ENCODE measurements around the gene CNGA3.

Gene CNGA3

DNA sequence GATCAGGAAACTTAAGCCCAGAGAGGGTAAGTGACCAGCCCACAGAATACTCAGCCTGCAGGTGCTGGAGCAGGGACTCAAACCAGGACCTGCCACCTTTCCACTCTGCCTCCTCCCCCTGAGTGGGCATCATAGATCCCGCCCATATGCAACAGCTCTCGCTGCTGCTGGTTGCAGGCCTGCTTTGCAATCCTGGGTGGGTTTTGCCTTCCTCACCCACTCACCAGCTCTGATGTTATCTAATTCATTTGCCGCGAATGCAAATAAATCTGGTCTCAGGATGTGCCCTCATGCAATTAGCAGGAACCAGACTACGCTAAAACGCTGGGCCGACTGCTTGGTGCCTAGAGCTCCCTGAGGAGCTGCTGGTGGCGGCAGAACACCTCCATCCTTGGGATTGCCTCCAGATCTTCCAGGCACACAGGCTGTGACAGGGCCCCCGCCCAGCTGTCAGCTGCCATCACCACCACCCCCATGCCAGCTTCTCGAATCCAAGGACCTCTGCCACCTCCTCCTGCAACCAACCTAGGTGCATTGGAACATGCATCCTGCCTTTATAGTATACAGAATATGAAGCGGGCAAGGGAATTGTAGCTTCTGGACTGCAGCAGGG is 28.8 kb downstream of the CNGA3 start:
- H3K4me3 Mint-ChIP-seq: no peak overlapping the region
- DNase-seq (no peak), ATAC-seq (replicated peaks) (no peak)
- peaks cover 64 to 99% of the 10 kb centered on the region in 2 donors for H3K27me3 Mint-ChIP-seq
- no peaks in the 10 kb centered on the region for H3K36me3 Mint-ChIP-seq (ENCODE audit: insufficient read depth)
- no peaks in the 10 kb centered on the region for H3K9me3 Mint-ChIP-seq
- peaks cover 0 to 4% of the 10 kb centered on the region in 2 donors for H3K4me1 Mint-ChIP-seq (ENCODE audit: low read depth in 2 of 2)
- no peak overlapping the region for H3K27ac Mint-ChIP-seq

DNA sequence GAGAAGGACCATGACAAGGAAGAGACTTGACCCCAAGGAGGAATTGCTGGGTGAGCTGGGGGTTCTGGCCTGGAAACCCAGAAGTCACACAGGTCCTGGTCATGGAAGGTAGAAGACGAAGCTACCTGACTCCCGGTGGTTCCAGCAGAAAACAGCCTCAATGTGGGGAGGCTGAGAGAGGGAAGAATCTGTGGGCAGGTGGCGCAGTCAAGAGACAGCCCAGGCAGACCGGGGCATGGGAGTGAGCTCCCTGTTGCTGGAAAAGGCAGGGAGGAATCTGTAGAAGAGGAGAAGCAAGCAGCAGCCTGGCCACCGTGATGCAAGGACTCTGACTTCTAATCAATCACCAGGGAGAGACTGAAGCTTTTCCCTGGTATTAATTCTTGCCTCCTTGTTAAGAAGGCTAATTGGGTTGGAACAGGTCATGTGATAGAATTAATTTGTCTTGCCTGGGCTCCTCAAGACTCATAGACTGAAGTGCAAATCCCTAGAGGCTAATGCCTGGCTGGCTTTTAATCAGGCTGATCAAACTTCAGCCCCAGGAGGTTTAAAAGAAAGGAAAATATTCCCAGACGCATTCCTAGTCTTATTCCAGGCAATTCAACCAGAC is 30.1 kb downstream of the CNGA3 start:
- peaks cover 0 to 4% of the 10 kb centered on the region in 2 donors for H3K4me1 Mint-ChIP-seq (ENCODE audit: low read depth in 2 of 2)
- H3K27me3 Mint-ChIP-seq: peaks cover 63 to 100% of the 10 kb centered on the region in 2 donors
- ATAC-seq (replicated peaks) (no peak), DNase-seq (no peak)
- no peak overlapping the region for H3K27ac Mint-ChIP-seq
- H3K36me3 Mint-ChIP-seq (ENCODE audit: insufficient read depth): no peaks in the 10 kb centered on the region
- no peak overlapping the region for H3K4me3 Mint-ChIP-seq
- H3K9me3 Mint-ChIP-seq: no peaks in the 10 kb centered on the region

DNA sequence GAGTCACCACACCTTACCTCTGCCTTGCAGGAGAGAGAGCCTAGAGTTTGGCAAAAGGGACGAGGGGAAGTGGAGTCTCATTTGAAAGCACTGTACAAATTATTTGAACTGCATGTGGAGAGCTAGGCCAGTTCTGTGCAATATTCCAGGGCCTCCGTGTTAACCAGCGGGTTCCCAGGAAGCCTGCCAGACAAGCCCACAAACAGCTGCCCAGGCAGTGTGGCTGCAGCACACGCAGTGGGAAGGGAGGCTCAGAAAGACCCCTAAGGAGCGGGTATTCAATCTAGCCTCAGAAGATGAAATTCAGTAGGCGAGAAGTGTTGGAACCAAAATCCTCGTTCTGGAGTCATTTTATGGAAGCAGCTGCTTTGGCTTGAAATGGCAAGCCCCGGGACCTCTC is 30.7 kb downstream of the CNGA3 start:
- Mint-ChIP-seq H3K36me3 (ENCODE audit: insufficient read depth) (no peaks in the 10 kb centered on the region), H3K27me3 (peaks cover 64 to 100% of the 10 kb centered on the region in 2 donors), H3K9me3 (no peaks in the 10 kb centered on the region), H3K27ac (no peak overlapping the region), H3K4me1 (ENCODE audit: low read depth in 2 of 2) (peaks cover 0 to 4% of the 10 kb centered on the region in 2 donors), H3K4me3 (no peak overlapping the region)
- DNase-seq (no peak), ATAC-seq (replicated peaks) (no peak)

DNA sequence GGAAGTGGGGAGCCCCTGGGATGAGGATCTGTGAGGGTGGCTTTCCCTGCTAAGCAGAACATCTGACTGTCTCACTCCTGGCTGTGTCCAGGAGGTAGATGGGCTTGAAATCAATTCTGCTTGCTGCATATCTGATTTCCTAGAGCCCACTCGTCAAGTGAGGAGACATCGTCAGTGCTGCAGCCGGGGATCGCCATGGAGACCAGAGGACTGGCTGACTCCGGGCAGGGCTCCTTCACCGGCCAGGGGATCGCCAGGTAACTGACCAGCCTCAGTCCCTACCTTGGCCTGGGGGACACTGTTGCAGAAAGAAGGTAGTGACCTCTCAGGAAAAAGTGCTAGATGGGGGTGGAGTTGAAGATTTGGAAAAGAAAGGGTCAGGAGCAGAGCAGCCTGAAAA is 31.3 kb downstream of the CNGA3 start:
- peaks cover 0 to 4% of the 10 kb centered on the region in 2 donors for H3K4me1 Mint-ChIP-seq (ENCODE audit: low read depth in 2 of 2)
- peaks cover 64 to 100% of the 10 kb centered on the region in 2 donors for H3K27me3 Mint-ChIP-seq
- ATAC-seq (replicated peaks) (no peak), DNase-seq (no peak)
- no peaks in the 10 kb centered on the region for H3K36me3 Mint-ChIP-seq (ENCODE audit: insufficient read depth)
- H3K9me3 Mint-ChIP-seq: no peaks in the 10 kb centered on the region
- no peak overlapping the region for H3K27ac Mint-ChIP-seq
- H3K4me3 Mint-ChIP-seq: no peak overlapping the region

DNA sequence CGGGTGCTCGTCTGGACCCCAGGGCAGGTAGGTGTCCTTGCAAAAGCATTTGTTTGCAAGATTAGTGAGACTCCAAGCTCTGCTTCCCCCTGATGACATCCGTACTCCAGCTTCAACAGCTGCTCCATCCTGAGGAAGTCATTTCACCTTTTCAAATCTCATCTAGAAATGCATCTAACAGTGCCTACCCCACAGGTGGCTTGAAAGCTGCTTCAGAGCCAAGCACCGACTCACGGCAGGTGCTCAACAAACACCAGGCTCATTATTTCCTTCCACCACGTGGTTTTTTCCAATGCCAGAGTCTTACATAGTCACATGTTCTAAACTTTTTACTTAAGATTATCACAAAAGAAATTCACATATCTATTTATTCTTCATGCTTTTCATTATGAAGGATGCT is 31.9 kb downstream of the CNGA3 start:
- Mint-ChIP-seq H3K9me3 (no peaks in the 10 kb centered on the region), H3K27me3 (peaks cover 61 to 100% of the 10 kb centered on the region in 2 donors), H3K36me3 (ENCODE audit: insufficient read depth) (no peaks in the 10 kb centered on the region), H3K27ac (no peak overlapping the region), H3K4me1 (ENCODE audit: low read depth in 2 of 2) (peaks cover 0 to 3% of the 10 kb centered on the region in 2 donors), H3K4me3 (no peak overlapping the region)
- no peak for ATAC-seq (replicated peaks)
- DNase-seq: no peak

DNA sequence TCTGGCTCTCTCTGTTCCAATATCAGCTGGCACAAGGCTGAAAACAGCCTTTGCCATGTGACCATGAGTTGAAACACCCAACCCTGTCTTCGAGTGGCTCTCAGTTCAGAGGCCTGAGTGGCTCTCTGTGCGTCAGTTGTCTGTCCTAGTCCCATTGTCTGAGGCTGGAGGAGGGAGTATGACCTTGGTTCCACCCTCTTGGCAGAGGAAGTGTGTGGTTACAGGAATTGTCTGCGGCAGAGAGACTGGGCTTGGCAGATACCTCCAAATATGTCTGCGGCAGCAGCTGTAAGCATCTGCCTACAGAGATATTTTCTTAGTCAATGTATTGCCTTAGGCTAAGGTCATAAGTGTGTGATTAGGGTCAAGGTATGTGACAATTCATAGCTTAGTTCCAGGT is 32.6 kb downstream of the CNGA3 start:
- Mint-ChIP-seq H3K4me3 (no peak overlapping the region), H3K27me3 (peaks cover 57 to 99% of the 10 kb centered on the region in 2 donors), H3K27ac (no peak overlapping the region), H3K9me3 (no peaks in the 10 kb centered on the region), H3K4me1 (ENCODE audit: low read depth in 2 of 2) (peaks cover 0 to 3% of the 10 kb centered on the region in 2 donors), H3K36me3 (ENCODE audit: insufficient read depth) (no peaks in the 10 kb centered on the region)
- ATAC-seq (replicated peaks) (no peak), DNase-seq (no peak)

DNA sequence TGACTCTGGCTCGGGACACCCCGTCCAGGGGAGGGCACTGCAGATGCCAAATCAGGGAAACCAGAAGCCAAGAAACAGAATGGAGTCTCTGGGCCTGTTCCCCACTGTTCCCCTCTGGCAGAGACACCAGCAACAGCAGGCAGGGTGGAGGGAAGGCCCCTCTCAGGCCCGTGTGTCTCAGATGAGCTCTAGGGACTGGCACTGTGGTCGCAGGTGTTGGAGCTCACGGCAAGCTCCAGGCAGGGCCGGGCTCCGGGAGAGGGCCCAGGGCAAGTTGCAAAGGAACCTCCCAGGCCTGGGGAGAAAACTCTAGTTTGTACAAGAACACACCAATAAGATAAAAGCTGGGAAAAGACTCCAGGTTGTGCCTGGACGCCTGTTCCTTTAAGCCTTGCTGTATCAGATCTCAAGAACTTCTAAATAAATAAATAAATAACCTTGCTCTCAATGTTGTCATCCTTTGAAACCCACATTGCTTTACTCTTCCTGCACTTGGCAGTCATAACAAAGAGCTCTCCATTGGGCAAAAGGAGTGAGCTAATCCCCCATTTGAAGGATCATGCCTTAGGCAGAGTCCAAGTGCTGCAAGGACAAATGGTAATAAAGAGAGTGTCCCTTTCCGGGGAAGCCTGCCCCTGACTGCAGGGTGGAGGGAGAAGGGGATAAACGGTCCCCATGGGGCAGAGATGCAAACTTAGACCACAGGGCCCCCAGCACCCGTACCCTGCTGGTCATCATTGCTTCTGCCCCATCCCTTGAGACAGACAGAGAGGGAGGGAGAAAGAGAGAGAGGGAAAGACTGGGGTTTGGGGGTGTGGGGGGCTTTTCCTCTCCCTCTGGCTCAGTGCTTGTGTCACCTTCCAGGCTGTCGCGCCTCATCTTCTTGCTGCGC is 33.3 kb downstream of the CNGA3 start:
- ATAC-seq (replicated peaks) (no peak), DNase-seq (no peak)
- peaks cover 52 to 94% of the 10 kb centered on the region in 2 donors for H3K27me3 Mint-ChIP-seq
- no peaks in the 10 kb centered on the region for H3K4me1 Mint-ChIP-seq (ENCODE audit: low read depth in 2 of 2)
- H3K36me3 Mint-ChIP-seq (ENCODE audit: insufficient read depth): no peaks in the 10 kb centered on the region
- no peak overlapping the region for H3K27ac Mint-ChIP-seq
- H3K9me3 Mint-ChIP-seq: no peaks in the 10 kb centered on the region
- H3K4me3 Mint-ChIP-seq: no peak overlapping the region

DNA sequence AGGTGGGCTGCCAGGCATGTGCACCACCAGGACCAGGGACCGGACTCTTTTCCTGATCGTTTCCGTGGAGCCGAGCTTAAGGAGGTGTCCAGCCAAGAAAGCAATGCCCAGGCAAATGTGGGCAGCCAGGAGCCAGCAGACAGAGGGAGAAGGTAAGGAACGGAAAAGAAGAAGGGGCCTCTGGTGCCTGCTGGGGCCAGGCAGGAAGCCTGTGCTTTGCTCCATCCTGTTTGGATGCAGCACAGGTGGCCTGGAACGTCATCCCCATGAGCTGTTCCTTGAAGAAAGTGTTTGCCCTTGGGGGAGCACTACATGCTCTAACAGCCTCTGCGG is 33.9 kb downstream of the CNGA3 start:
- ATAC-seq (replicated peaks): no peak
- DNase-seq: no peak
- H3K4me1 Mint-ChIP-seq (ENCODE audit: low read depth in 2 of 2): peaks cover 0 to 1% of the 10 kb centered on the region in 2 donors
- H3K27me3 Mint-ChIP-seq: peaks cover 57 to 94% of the 10 kb centered on the region in 2 donors
- no peaks in the 10 kb centered on the region for H3K36me3 Mint-ChIP-seq (ENCODE audit: insufficient read depth)
- no peak overlapping the region for H3K27ac Mint-ChIP-seq
- H3K9me3 Mint-ChIP-seq: no peaks in the 10 kb centered on the region
- H3K4me3 Mint-ChIP-seq: no peak overlapping the region

DNA sequence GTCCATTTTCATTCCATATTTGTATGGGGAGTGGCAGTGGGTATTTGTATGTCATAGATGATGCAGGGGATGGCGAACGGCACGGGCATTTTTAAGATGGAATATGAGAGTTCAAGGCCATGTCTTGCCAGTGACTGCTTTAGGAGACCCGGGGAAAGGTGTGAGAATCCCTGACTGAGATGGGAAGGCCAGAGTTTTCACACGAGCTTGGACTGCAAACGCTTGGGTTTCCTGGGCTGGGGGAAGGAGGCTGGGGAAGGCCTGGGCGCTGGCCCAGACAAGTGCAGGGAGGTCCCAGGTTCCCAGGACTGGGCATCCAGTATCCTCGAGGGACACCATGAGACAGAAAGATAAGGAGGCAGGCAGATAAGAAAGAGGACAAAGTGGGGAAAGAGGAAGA is 35.2 kb downstream of the CNGA3 start:
- H3K27ac Mint-ChIP-seq: no peak overlapping the region
- H3K4me3 Mint-ChIP-seq: no peak overlapping the region
- no peaks in the 10 kb centered on the region for H3K9me3 Mint-ChIP-seq
- no peaks in the 10 kb centered on the region for H3K36me3 Mint-ChIP-seq (ENCODE audit: insufficient read depth)
- H3K27me3 Mint-ChIP-seq: peaks cover 51 to 94% of the 10 kb centered on the region in 2 donors
- no peak for DNase-seq
- H3K4me1 Mint-ChIP-seq (ENCODE audit: low read depth in 2 of 2): peaks cover 0 to 1% of the 10 kb centered on the region in 2 donors
- no peak for ATAC-seq (replicated peaks)

DNA sequence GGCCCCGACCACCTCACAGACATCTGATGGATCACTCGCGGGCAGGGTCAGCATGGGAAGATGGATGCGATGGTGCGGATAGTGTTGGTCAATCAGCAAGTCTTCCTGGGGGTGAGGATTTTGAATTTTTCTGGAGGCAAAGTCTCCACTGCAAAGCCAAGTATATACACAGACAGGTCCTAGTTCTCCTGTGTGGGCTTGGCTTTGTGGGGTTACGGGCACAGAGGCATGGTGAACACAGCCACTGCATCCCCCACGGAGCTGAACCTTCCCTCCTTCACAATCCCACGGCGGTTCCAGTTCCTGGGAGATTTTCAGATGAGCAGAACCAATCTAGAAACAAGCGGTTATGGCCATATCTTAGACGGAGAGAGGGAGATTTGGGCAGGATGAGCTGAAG is 35.8 kb downstream of the CNGA3 start:
- H3K36me3 Mint-ChIP-seq (ENCODE audit: insufficient read depth): no peaks in the 10 kb centered on the region
- H3K9me3 Mint-ChIP-seq: no peaks in the 10 kb centered on the region
- H3K4me1 Mint-ChIP-seq (ENCODE audit: low read depth in 2 of 2): peaks cover 0 to 1% of the 10 kb centered on the region in 2 donors
- H3K4me3 Mint-ChIP-seq: no peak overlapping the region
- ATAC-seq (replicated peaks) (no peak), DNase-seq (no peak)
- H3K27ac Mint-ChIP-seq: no peak overlapping the region
- peaks cover 46 to 94% of the 10 kb centered on the region in 2 donors for H3K27me3 Mint-ChIP-seq

DNA sequence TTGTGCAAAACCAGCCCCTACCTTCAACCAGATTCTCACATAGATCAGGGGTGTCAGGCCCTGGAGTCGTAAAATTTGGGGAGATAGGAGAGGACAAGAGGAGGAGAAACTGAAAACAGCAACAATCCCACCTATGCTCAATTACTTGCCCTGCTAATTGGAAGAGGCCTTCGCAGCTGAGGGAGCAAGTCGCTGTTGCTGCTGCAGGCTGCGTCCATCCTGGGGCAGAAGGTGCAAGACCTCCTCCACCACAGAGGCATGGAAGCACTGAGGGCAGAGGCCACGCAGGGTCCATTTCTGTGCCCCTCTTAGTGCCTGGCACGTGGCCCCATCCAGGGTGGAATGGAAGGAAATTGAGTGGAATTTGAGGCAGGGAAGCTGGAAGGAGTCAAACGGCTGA is 36.5 kb downstream of the CNGA3 start:
- H3K27ac Mint-ChIP-seq: no peak overlapping the region
- H3K4me3 Mint-ChIP-seq: no peak overlapping the region
- no peak for ATAC-seq (replicated peaks)
- H3K9me3 Mint-ChIP-seq: no peaks in the 10 kb centered on the region
- no peak for DNase-seq
- no peaks in the 10 kb centered on the region for H3K36me3 Mint-ChIP-seq (ENCODE audit: insufficient read depth)
- H3K4me1 Mint-ChIP-seq (ENCODE audit: low read depth in 2 of 2): peaks cover 0 to 1% of the 10 kb centered on the region in 2 donors
- H3K27me3 Mint-ChIP-seq: peaks cover 46 to 91% of the 10 kb centered on the region in 2 donors

DNA sequence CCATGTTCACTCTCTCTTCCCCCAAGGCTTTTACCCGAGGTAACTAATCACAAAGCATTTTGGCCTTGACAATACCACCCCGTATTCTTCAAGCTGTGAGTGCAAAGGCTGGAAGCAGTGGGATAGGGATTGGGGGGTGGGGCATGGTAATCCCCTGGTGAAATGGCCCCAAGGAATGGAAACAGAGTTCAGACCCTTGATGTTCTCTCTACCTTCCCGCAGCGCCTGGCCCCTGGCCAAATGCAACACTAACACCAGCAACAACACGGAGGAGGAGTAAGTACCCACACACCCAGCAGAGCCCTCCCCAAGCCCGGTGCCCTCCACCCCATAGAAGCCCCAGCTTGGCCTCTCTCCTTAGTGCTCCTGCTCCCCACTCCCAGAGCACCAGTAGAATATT is 36.9 kb downstream of the CNGA3 start:
- no peak overlapping the region for H3K4me3 Mint-ChIP-seq
- no peak overlapping the region for H3K27ac Mint-ChIP-seq
- ATAC-seq (replicated peaks) (no peak), DNase-seq (no peak)
- H3K36me3 Mint-ChIP-seq (ENCODE audit: insufficient read depth): no peaks in the 10 kb centered on the region
- H3K27me3 Mint-ChIP-seq: peaks cover 46 to 91% of the 10 kb centered on the region in 2 donors
- H3K9me3 Mint-ChIP-seq: no peaks in the 10 kb centered on the region
- H3K4me1 Mint-ChIP-seq (ENCODE audit: low read depth in 2 of 2): peaks cover 0 to 1% of the 10 kb centered on the region in 2 donors

DNA sequence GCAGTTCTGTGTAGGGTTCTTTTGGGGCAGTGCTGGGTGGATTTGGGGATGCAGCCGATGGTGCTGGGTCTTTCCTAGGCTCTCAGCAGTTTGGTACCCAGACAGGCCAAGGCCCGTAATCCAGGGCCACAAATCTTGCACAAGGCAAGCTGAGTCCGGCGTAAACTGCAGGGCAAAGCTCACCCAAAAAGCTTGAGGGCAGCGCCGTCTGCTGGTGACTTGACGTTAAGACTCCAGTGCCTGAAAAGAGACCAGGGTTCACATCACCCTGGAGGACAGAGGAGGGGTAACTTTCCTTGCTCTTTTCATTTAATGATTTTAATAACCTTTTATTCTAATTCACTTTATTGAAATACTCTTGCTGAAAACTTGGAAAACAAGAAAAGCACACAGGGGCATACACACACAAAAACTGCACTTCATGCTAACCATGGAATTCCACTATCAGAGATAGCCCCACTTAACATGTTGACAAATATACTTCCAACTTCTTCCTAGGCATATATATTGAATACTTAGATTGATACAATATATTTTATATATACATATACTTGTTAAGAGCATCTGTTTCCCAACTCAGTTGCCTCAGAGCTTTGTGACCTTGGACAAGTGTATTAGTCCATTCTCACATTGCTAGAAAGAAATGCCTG is 38.9 kb downstream of the CNGA3 start:
- no peak overlapping the region for H3K4me3 Mint-ChIP-seq
- H3K9me3 Mint-ChIP-seq: no peaks in the 10 kb centered on the region
- H3K4me1 Mint-ChIP-seq (ENCODE audit: low read depth in 2 of 2): peaks cover 0 to 1% of the 10 kb centered on the region in 2 donors
- peak; percentile 76 for ATAC-seq (replicated peaks)
- peak; percentile 54 to 64 (median 59) for DNase-seq
- H3K27me3 Mint-ChIP-seq: peaks cover 44 to 86% of the 10 kb centered on the region in 2 donors
- no peak overlapping the region for H3K27ac Mint-ChIP-seq
- H3K36me3 Mint-ChIP-seq (ENCODE audit: insufficient read depth): no peaks in the 10 kb centered on the region
